Right atrium auricular region (tissue), 2 donors: ENCODE measurements around the gene SKI. TPM values are rescaled to one million over a fixed set of nuclear protein-coding genes. Genes with fewer than 3 reads are reported as not detected.

Source experiments
- DNase-seq: peaks from one replicate; pipeline ENCODE4 v3.0.0-alpha.2; 2019; ENCODE audit warnings: low spot score
- H3K27ac ChIP-seq, 2 donors: fragments of 200-600 bp; sonication (generic); 1 replicate in 1 of 2; 2 replicates in 1 of 2; pipeline ENCODE4 v1.5.1; 2016 to 2019
- H3K27me3 ChIP-seq, 2 donors: fragments of 200-600 bp; sonication (generic); one replicate each; pipeline versions ENCODE4 v1.5.1 to v1.6.0; 2017 to 2019
- H3K36me3 ChIP-seq: fragments of 200-600 bp; sonication (generic); one replicate; pipeline ENCODE4 v1.5.1; 2016
- H3K4me1 ChIP-seq, 2 donors: fragments of 200-600 bp; sonication (generic); one replicate each; pipeline versions ENCODE4 v1.5.1 to v1.6.0; 2017 to 2019
- H3K4me3 ChIP-seq, 2 donors: fragments of 200-600 bp; sonication (generic); 1 replicate in 1 of 2; 2 replicates in 1 of 2; pipeline ENCODE4 v1.5.1; 2017 to 2019; ENCODE audit warnings: mild to moderate bottlenecking in 1 of 2, moderate library complexity in 1 of 2
- H3K9me3 ChIP-seq, 2 donors: fragments of 200-600 bp; sonication (generic); one replicate each; pipeline ENCODE4 v1.5.1; 2019
- CTCF ChIP-seq, 2 donors: fragments of 200-600 bp; sonication (generic); IDR thresholded peaks; one replicate each; pipeline ENCODE4 v1.5.1; 2019; ENCODE audit warnings: antibody characterized with exemption in 2 of 2
- total RNA-seq, 2 donors: library from RNA; depleted of rRNA; stranded (reverse); fragments of >200 nt; gene quantifications; one replicate each; pipeline ENCODE4 v1.1.0, GENCODE V29; 2016

Gene SKI
- total RNA-seq, 2 donors from 2014 or later, result 36.7 to 57.2 TPM

DNA sequence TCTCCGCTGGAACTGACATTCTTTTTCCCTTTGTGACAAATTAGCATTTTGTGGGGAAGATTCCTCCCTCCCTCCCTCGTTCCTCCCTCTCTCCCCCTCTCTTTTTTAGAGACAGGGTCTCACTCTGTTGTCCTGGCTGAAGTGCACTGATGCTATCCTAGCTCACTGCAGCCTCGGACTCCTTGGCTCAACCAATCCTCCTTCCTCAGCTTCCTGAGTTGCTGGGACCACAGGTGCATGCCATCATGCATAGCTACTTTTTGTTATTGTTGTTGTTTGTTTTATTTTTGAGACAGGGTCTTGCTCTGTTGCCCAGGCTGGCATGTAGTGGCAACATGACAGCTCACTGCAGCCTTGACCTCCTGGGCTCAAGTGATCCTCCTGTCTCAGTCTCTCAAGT lies 6.8 kb upstream of the SKI start:
- no peak for DNase-seq
- Histone ChIP-seq H3K4me1 (peaks cover 0 to under 1% of the 10 kb centered on the region in 2 donors), H3K27ac (no peak overlapping the region), H3K9me3 (no peaks in the 10 kb centered on the region), H3K36me3 (no peaks in the 10 kb centered on the region), H3K4me3 (no peak overlapping the region), H3K27me3 (no peaks in the 10 kb centered on the region)
- TF ChIP-seq CTCF (IDR thresholded peaks at IDR 0.05), result no peak

GRCh38 chr1:2224170-2224584 lies 3.9 kb upstream of the SKI start:
- Histone ChIP-seq H3K4me3 (no peak overlapping the region), H3K36me3 (no peaks in the 10 kb centered on the region), H3K9me3 (no peaks in the 10 kb centered on the region), H3K27ac (no peak overlapping the region), H3K4me1 (peaks cover 0 to 8% of the 10 kb centered on the region in 2 donors), H3K27me3 (no peaks in the 10 kb centered on the region)
- no peak for TF ChIP-seq CTCF (IDR thresholded peaks at IDR 0.05)
- no peak for DNase-seq

- Histone ChIP-seq H3K4me3 (no peak overlapping the region), H3K36me3 (no peaks in the 10 kb centered on the region), H3K4me1 (peaks cover 0 to 15% of the 10 kb centered on the region in 2 donors), H3K27me3 (no peaks in the 10 kb centered on the region), H3K9me3 (no peaks in the 10 kb centered on the region), H3K27ac (no peak overlapping the region)
- TF ChIP-seq CTCF (IDR thresholded peaks at IDR 0.05), result no peak
- DNase-seq, result no peak
These were observed 3.3 kb upstream of the SKI start for GRCh38 chr1:2224631-2225428.

- Histone ChIP-seq H3K9me3 (no peaks in the 10 kb centered on the region), H3K4me1 (peaks cover 0 to 32% of the 10 kb centered on the region in 2 donors), H3K27me3 (no peaks in the 10 kb centered on the region), H3K36me3 (no peaks in the 10 kb centered on the region), H3K4me3 (peak overlapping the region; percentile 80 to 85), H3K27ac (peak overlapping the region; percentile 97 to 100)
- DNase-seq, result no peak
- TF ChIP-seq CTCF (IDR thresholded peaks at IDR 0.05), result no peak
These were observed 1.4 kb upstream of the SKI start for GRCh38 chr1:2226525-2227345.

GRCh38 chr1:2227346-2228156 lies 568 bp upstream of the SKI start:
- TF ChIP-seq CTCF (IDR thresholded peaks at IDR 0.05), result no peak
- no peaks in the 10 kb centered on the region for H3K36me3 ChIP-seq
- peak overlapping the region; percentile 80 to 85 for H3K4me3 ChIP-seq
- H3K9me3 ChIP-seq, result no peaks in the 10 kb centered on the region
- H3K27ac ChIP-seq, result peak overlapping the region; percentile 97 to 100
- H3K4me1 ChIP-seq, result peaks cover 0 to 40% of the 10 kb centered on the region in 2 donors
- peak; percentile 96 for DNase-seq
- no peaks in the 10 kb centered on the region for H3K27me3 ChIP-seq
